Left forelimb (tissue), 1 donor: Measurements from ENCODE around the gene LRRC74A.

Experiments
- DNase-seq: peaks from one replicate; pipeline ENCODE4 v3.0.0-alpha.2; 2018; ENCODE audit warnings: low spot score

LRRC74A gene

GRCh38 chr14:76826122-76826521 is at the start of gene LRRC74A:
Gene LRRC74A (plus strand): TSS chr14:76826408. CDS start chr14:76826698, 290 bp downstream.
- DNase-seq = no peak

- peak; percentile 60 for DNase-seq
These were observed 49.6 kb upstream of the LRRC74A start for GRCh38 chr14:76776428-76777251.

- DNase-seq = peak; percentile 38
These were observed 48.5 kb upstream of the LRRC74A start for GRCh38 chr14:76777721-76778120.

GRCh38 chr14:76778546-76779215 is 47.5 kb upstream of the LRRC74A start:
- DNase-seq = peak; percentile 48

- peak; percentile 36 for DNase-seq
These were observed 46.8 kb upstream of the LRRC74A start for GRCh38 chr14:76779221-76780057.

GRCh38 chr14:76780058-76780345 is 46.2 kb upstream of the LRRC74A start:
- no peak for DNase-seq

GRCh38 chr14:76780360-76780759 is 45.8 kb upstream of the LRRC74A start:
- no peak for DNase-seq

GRCh38 chr14:76780875-76781647 is 45.1 kb upstream of the LRRC74A start:
- DNase-seq = no peak

GRCh38 chr14:76781648-76782051 is 44.6 kb upstream of the LRRC74A start:
- DNase-seq = no peak

GRCh38 chr14:76782115-76782884 is 43.9 kb upstream of the LRRC74A start:
- DNase-seq = no peak

GRCh38 chr14:76782885-76783566 is 43.2 kb upstream of the LRRC74A start:
- DNase-seq = no peak

- DNase-seq = peak; percentile 40
These were observed 41.8 kb upstream of the LRRC74A start for GRCh38 chr14:76784266-76784874.

GRCh38 chr14:76784881-76785280 is 41.3 kb upstream of the LRRC74A start:
- peak; percentile 77 for DNase-seq

GRCh38 chr14:76786601-76787000 is 39.6 kb upstream of the LRRC74A start:
- DNase-seq = no peak

GRCh38 chr14:76792422-76792821 is 33.8 kb upstream of the LRRC74A start:
- no peak for DNase-seq

- DNase-seq = no peak
These were observed 32.9 kb upstream of the LRRC74A start for GRCh38 chr14:76793324-76793723.

- no peak for DNase-seq
These were observed 32.3 kb upstream of the LRRC74A start for GRCh38 chr14:76793956-76794355.

- no peak for DNase-seq
These were observed 19.8 kb upstream of the LRRC74A start for GRCh38 chr14:76806446-76806845.

GRCh38 chr14:76808011-76808410 is 18.2 kb upstream of the LRRC74A start:
- DNase-seq = no peak

GRCh38 chr14:76808990-76809389 is 17.2 kb upstream of the LRRC74A start:
- no peak for DNase-seq
